ENCODE results near the gene SLC6A1.

The SLC6A1 gene

DNA sequence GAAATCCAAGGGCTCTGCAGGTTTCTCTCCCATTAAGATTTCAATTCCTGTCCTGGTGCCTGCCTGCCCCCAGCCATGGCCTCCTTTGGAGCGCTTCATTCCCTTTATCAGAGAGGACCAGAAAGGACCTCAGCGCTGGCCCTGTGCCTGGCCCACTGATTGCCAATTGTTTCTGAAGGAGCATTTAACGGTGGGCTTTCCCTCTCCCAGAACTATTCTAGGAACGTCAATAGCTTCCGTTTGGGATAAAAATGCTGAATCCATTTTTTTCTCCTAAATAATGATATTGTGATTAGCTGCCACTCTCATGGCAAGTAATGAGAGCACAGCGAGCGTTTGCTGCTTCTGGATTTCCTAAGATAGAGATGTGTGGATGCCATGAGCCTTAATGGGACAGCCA lies 12.2 kb upstream of the SLC6A1 start:
- TF ChIP-seq, protein P1, sequence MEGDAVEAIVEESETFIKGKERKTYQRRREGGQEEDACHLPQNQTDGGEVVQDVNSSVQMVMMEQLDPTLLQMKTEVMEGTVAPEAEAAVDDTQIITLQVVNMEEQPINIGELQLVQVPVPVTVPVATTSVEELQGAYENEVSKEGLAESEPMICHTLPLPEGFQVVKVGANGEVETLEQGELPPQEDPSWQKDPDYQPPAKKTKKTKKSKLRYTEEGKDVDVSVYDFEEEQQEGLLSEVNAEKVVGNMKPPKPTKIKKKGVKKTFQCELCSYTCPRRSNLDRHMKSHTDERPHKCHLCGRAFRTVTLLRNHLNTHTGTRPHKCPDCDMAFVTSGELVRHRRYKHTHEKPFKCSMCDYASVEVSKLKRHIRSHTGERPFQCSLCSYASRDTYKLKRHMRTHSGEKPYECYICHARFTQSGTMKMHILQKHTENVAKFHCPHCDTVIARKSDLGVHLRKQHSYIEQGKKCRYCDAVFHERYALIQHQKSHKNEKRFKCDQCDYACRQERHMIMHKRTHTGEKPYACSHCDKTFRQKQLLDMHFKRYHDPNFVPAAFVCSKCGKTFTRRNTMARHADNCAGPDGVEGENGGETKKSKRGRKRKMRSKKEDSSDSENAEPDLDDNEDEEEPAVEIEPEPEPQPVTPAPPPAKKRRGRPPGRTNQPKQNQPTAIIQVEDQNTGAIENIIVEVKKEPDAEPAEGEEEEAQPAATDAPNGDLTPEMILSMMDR (IDR thresholded peaks at IDR 0.05): no peak

DNA sequence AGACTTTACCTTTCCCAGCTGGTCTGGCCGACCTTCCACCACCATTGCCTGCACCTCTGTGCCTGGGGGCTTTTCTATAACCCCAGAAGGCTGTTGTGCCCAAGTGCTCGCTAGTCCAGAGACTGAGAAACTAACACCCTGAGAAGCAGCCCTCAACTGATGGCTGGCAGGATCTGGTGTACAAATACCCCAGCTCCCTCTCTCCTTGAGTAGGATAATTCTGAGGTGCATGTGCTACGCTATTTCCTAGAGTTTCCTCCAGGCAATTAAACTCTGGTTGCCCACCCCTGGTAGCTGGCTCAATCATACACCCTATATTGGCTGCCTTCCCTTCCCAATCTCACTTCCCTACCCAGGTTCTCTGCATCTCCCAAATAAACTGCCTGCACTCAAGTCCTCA lies 11.5 kb upstream of the SLC6A1 start:
- TF ChIP-seq, protein P1 (IDR thresholded peaks at IDR 0.05): no peak

DNA sequence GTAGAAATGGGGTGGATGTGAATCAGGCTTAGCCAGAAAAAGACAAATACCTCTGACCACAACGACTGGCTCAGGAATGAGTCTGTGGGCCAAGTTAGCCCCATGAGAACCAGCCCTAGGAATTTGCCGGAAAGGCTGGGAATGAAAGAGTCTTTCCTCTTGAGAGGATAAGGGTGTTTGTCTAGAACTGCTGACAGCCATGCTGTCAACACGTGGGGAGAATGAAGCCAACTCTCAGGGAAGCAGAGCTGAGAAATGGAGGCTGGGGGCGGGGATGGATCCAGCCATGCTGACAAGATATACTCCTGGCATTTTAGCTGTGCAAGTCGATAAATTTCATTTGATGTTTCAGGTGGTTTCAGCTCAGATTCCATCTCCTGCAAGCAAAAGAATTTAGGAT lies 10.6 kb upstream of the SLC6A1 start:
- TF ChIP-seq, protein P1 (IDR thresholded peaks at IDR 0.05): no peak

DNA sequence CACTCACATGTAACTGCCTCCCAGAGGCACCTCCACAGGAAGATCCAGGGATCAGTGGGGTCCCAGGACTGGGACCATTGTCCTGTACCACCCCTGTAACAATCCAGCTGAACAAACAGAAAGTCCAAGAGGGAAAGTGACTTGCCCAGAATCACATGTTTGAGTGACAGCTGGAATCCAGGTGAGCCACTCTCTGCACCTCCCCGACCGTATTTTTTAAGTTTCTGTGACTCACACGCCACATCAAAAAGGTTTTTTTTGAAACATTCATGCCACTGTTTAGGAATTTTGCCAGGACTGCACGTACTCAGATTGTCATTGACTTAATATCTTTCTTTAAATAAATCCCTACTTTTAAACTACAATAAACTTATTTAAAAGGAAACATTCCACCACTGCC lies 9.8 kb upstream of the SLC6A1 start:
- TF ChIP-seq, protein P1 (IDR thresholded peaks at IDR 0.05): no peak

DNA sequence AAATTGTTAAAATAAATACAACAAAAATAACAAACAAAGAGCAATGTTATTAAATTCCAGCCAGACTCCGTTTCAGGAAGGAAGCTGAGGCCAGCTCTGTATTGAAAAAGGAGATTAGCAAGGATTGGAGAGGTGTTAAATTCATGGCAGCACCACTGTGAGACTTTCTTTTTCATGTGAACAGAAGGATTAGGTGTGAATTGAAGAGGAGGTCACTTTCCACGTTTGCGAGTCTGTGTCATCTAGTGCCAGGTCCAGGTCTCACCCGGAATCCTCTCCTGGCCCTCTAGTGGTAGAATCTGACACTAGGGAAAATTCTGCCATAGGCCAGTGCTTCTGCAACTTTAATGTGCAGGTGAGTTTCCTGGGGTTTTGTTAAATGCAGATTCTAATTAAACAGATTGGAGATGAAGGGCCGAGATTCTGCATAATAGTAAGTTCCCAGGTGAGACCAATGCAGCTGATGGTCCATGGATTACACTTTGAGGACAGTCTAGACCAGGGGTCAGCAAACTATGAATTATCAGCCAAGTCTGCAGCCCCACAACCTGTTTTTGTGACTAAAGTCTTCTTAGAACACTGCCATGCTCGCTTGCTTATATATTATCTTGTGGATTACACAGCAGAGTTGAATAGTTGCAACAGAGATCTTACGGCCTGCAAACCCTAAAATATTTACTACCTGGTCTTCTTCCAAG lies 9.2 kb upstream of the SLC6A1 start:
- TF ChIP-seq, protein P1 (IDR thresholded peaks at IDR 0.05): peak; percentile 91

DNA sequence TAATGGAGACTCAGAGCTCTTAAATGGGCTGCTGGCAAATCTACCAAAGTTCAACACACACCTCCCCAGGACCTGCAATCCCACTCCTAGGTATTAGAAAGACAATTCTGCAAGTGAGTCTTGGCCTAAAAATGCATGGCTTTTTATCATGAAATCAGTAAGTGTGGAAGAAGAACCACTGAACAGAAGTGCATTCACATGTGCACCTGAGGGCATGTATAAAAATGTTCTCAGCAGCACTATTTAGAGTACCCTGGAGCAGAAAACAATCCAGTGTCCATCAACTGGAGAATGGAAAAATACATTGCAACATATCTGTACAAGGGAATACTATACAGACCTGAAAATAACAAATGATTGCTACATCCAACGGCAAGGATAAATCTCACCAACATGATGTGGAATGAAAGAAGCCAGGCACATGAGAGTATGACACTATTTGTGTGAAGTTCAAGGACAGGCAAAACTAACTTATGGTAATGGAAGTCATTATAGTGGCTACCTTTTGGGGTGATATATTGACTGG lies 8.1 kb upstream of the SLC6A1 start:
- TF ChIP-seq, protein P1 (IDR thresholded peaks at IDR 0.05): no peak

DNA sequence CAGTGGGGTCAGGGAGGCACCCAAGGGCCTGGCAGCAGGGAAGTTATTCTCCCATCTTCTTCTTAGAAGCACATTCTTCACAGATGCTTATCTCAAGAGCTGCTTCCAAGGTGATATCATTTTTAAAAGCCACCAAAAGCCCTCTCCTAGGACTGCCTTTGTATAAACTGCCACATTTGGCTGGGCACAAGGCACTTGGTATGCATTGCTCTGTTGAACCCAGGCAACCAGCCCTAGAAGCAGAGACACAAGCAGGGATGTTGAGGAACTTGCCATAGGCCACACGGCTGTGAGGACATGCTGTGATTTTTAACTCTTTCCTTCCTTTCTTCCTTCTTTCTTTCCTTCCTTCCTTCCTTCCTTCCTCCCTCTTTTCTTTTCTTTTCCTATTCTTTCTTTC lies 7.4 kb upstream of the SLC6A1 start:
- TF ChIP-seq, protein P1 (IDR thresholded peaks at IDR 0.05): no peak

All from LNCAP (cell line).